ENCODE measurements around the gene ITPRIP. TPM values are rescaled to one million over a fixed set of nuclear protein-coding genes. Genes with fewer than 3 reads are reported as not detected.

The ITPRIP gene, protein sequence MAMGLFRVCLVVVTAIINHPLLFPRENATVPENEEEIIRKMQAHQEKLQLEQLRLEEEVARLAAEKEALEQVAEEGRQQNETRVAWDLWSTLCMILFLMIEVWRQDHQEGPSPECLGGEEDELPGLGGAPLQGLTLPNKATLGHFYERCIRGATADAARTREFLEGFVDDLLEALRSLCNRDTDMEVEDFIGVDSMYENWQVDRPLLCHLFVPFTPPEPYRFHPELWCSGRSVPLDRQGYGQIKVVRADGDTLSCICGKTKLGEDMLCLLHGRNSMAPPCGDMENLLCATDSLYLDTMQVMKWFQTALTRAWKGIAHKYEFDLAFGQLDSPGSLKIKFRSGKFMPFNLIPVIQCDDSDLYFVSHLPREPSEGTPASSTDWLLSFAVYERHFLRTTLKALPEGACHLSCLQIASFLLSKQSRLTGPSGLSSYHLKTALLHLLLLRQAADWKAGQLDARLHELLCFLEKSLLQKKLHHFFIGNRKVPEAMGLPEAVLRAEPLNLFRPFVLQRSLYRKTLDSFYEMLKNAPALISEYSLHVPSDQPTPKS
- total RNA-seq: 12.6 and 25.4 TPM in 2 replicates

DNA sequence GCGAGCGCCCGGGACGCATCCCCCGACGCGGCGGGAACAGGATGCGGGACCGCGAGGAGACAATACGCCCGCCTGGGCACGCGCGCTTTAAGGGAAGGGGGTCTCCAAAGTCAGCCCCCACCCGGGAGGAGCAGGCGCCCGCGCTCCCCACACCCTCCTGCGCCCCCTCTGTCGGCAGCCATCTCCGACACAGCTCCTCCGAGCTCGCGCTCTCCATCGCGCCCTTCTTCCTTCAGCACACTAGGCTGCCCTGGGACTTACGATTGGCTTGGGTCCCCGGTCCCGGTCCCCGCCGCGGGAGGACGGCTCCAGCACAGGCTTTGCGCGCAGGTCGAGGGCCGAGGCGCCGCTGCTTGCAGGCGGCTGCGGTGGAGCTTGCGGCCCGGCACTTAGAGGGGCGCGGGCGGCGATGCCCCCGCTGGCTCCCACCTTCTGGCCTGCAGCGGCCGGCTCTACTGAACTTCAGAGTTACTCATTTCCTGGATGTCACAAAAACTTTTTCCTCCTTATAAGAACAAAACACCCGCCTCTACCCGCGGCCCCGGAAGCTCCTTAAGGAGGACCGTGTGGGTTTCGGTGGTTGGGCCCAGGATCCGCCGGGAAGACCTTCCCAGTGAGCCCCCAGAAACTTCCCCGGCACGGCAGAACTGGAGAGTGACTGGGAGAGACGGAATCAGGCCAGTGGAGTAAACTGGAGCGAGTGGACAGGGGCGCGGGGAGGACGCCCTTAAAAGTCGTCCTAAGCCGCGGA lies at the start of gene ITPRIP:
Gene ITPRIP, minus strand, starts transcription at position 481 of the 751 bp plus-strand sequence. CDS start 22,414 bp downstream, outside the sequence.

GRCh38 chr10:104353325-104354048 lies 15.2 kb upstream of the ITPRIP start, which contains the start of gene CFAP58:
Gene CFAP58 (plus strand): TSS chr10:104353833. CDS start chr10:104353898, 65 bp downstream.

GRCh38 chr10:104268713-104269645 lies 69.3 kb downstream of the ITPRIP start, which contains the start of gene GSTO2:
Gene GSTO2 (plus strand): TSS chr10:104269184. CDS start chr10:104274916, 5,732 bp downstream.

Other genes starting within 250 kb of the ITPRIP start
- gene SFR1, start 216.3 kb downstream of the ITPRIP start, total RNA-seq: 15.9 and 23.6 TPM in 2 replicates
- 0.31 and 0.53 TPM in 2 replicates for gene CFAP43, start 106.1 kb downstream of the ITPRIP start, total RNA-seq
- 230 and 354 TPM in 2 replicates for gene GSTO1, start 83.6 kb downstream of the ITPRIP start, total RNA-seq
- 3.4 and 3.6 TPM in 2 replicates for gene GSTO2, start 69.3 kb downstream of the ITPRIP start, total RNA-seq
- 0.99 and 1.2 TPM in 2 replicates for gene CFAP58, start 15.4 kb upstream of the ITPRIP start, total RNA-seq

All from aortic smooth muscle cell (primary cell).